Uterus (tissue), 2 donors: ENCODE data around the gene CLSTN1.

Source experiments
- CTCF ChIP-seq, 4 experiments: fragments of 200-600 bp in 2 of 4; fragments of 450-650 bp in 2 of 4; sonication (generic) in 2 of 4; IDR thresholded peaks; one replicate each; pipeline ENCODE4 v1.5.1; 2016 to 2019; ENCODE audit warnings: antibody characterized with exemption in 4 of 4, mild to moderate bottlenecking in 2 of 4, moderate library complexity in 1 of 4
- POLR2A ChIP-seq, 2 donors: fragments of 450-650 bp; IDR thresholded peaks; one replicate each; pipeline ENCODE4 v1.6.1; 2016; ENCODE audit warnings: antibody characterized with exemption in 2 of 2, mild to moderate bottlenecking in 1 of 2, moderate library complexity in 1 of 2

GRCh38 chr1:9696793-9697192 lies 127.0 kb downstream of the CLSTN1 start:
- TF ChIP-seq CTCF (IDR thresholded peaks at IDR 0.05) (no peak), POLR2A (IDR thresholded peaks at IDR 0.05) (no peak)
